ENCODE results near the gene ROCK1. TPM values are rescaled to one million over a fixed set of nuclear protein-coding genes. Genes with fewer than 3 reads are reported as not detected.
A peak's percentile ranks its signal among the peaks of the same experiment; 100 is the strongest.

The ROCK1 gene
- total RNA-seq, 6 experiments from 2014 or later = 17.1 to 23.2 (median 21.6) TPM

DNA sequence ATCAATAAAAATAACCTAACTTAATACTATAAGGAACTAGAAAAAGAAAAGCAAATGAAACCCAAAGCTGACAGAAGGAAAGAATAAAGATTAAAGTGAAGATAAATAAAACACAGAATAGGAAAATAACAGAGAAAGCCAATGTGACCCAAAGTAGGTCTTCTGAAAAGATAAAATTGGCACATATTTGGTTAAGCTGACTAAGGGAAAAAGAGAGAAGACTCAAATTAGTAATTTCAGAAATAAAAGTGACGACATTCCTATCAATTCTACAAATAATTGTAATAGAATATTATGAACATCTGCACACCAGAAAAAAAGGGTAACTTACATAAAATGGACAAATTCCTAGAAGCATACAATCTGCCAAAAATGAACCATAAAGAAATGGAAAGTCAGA lies 30.2 kb downstream of the ROCK1 start:
- no peak for TF ChIP-seq POLR2A (IDR thresholded peaks at IDR 0.05)
- TF ChIP-seq, protein P1, sequence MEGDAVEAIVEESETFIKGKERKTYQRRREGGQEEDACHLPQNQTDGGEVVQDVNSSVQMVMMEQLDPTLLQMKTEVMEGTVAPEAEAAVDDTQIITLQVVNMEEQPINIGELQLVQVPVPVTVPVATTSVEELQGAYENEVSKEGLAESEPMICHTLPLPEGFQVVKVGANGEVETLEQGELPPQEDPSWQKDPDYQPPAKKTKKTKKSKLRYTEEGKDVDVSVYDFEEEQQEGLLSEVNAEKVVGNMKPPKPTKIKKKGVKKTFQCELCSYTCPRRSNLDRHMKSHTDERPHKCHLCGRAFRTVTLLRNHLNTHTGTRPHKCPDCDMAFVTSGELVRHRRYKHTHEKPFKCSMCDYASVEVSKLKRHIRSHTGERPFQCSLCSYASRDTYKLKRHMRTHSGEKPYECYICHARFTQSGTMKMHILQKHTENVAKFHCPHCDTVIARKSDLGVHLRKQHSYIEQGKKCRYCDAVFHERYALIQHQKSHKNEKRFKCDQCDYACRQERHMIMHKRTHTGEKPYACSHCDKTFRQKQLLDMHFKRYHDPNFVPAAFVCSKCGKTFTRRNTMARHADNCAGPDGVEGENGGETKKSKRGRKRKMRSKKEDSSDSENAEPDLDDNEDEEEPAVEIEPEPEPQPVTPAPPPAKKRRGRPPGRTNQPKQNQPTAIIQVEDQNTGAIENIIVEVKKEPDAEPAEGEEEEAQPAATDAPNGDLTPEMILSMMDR (IDR thresholded peaks at IDR 0.05) = no peak
- Histone ChIP-seq H3K4me1 (no peaks in the 10 kb centered on the region), H3K27ac (no peak overlapping the region), H3K27me3 (no peaks in the 10 kb centered on the region), H3K36me3 (no peaks in the 10 kb centered on the region), H3K4me3 (no peak overlapping the region), H3K9me3 (no peaks in the 10 kb centered on the region)
- WGBS (ENCODE audit: insufficient coverage, low coverage, low lambda C conversion rate, missing lambda C conversion rate) = 83% methylated on average over 1 of the region's 1 CpG
- no peak for DNase-seq
- no peak for ATAC-seq
- intact Hi-C loops (cut with DNase I) = no loop called here

GRCh38 chr18:21080576-21080975 lies 31.0 kb downstream of the ROCK1 start:
- peaks cover 0 to under 1% (median 0%) of the 10 kb centered on the region in 4 donors for H3K4me1 ChIP-seq
- no peak for ATAC-seq
- H3K4me3 ChIP-seq = no peak overlapping the region
- no peaks in the 10 kb centered on the region for H3K27me3 ChIP-seq
- DNase-seq = no peak
- TF ChIP-seq, protein P1 (IDR thresholded peaks at IDR 0.05) = no peak
- TF ChIP-seq POLR2A (IDR thresholded peaks at IDR 0.05) = no peak
- H3K27ac ChIP-seq = no peak overlapping the region
- no peaks in the 10 kb centered on the region for H3K9me3 ChIP-seq
- no peaks in the 10 kb centered on the region for H3K36me3 ChIP-seq
- intact Hi-C loops (cut with DNase I) = no loop called here
- WGBS (ENCODE audit: insufficient coverage, low coverage, low lambda C conversion rate, missing lambda C conversion rate) = 93% methylated on average over 1 of the region's 1 CpG

DNA sequence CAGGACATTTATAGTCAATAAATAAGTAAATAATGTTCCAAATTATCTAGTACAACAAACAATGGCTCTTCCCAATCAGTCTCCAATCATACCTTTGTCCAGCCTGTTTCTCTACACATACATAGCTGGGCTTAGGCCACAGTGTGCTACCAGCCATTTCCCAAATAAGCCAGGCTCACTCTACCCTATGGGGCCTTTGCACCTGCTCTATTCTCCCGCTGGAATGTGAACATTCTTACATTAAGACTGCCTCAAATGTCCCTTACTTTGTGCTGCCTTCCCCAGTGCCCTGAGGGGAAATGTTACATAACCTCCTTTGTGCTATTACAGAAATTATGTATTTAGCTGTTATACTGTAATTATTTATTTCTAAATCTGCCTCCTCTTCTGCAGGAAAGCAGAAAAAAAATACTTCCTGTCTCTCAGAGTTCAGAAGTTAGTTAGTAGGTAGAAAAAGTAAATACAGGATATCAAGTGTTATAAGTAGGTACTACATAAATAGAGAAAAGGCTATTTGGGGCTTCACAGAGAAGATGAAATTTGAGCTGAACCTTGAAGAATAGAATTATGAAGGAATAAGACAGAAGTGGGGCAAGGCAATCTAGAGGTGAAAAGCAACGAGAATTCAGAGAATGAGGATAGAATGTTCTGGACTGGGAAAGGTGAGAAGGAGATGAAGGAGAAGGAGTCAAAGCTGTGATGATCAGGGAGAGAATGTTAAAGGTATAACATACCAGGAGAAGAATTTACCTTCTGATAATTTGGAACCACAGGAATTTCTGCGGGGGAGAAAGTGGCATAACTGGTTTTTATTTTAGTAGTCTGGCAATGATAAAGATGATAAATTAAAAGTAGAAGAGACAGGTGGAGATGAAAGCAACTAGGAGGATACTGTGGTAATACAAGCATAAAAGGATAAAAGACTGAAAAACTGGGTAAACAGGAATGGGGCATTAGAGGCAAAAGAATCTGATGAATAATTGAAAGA lies 37.0 kb downstream of the ROCK1 start:
- H3K27ac ChIP-seq = no peak overlapping the region
- peaks cover 0 to 20% (median 7%) of the 10 kb centered on the region in 4 donors for H3K4me1 ChIP-seq
- H3K9me3 ChIP-seq = no peaks in the 10 kb centered on the region
- intact Hi-C loops (cut with DNase I) = no loop called here
- TF ChIP-seq POLR2A (IDR thresholded peaks at IDR 0.05) = no peak
- TF ChIP-seq, protein P1 (IDR thresholded peaks at IDR 0.05) = no peak
- no peaks in the 10 kb centered on the region for H3K36me3 ChIP-seq
- WGBS (ENCODE audit: insufficient coverage, low coverage, low lambda C conversion rate, missing lambda C conversion rate) = 74% methylated on average over 3 of the region's 3 CpGs
- H3K4me3 ChIP-seq = no peak overlapping the region
- DNase-seq = no peak
- H3K27me3 ChIP-seq = no peaks in the 10 kb centered on the region
- peak in 3 of 4 donors; percentile 14 to 57 (median 45) for ATAC-seq

DNA sequence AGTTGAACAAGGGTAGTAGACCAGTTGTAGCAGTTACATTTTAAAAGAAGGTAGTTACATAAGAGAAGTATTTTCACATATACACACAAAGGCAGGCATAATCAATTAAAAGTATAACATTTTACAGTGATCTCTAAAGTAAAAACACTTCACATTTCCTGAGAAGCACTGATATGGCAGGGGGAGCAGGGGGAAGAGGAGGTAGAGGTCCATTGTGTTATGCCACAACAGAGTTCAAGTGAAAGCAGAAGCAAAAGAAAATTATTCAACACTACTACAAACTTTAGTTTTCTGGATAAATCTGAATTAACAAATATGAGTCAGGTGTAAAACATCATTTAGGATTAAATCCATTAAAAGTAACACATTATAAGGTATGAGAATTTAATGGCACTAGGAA lies 38.4 kb downstream of the ROCK1 start:
- intact Hi-C loops (cut with DNase I) = no loop called here
- no peaks in the 10 kb centered on the region for H3K9me3 ChIP-seq
- H3K4me3 ChIP-seq = no peak overlapping the region
- DNase-seq = no peak
- H3K4me1 ChIP-seq = peaks cover 0 to 20% (median 7%) of the 10 kb centered on the region in 4 donors
- no peaks in the 10 kb centered on the region for H3K27me3 ChIP-seq
- no peak overlapping the region for H3K27ac ChIP-seq
- TF ChIP-seq, protein P1 (IDR thresholded peaks at IDR 0.05) = no peak
- TF ChIP-seq POLR2A (IDR thresholded peaks at IDR 0.05) = no peak
- no peak for ATAC-seq
- H3K36me3 ChIP-seq = no peaks in the 10 kb centered on the region

All from right lobe of liver (tissue), 6 donors.